Measurements from ENCODE around the gene SEC16B.

The SEC16B gene

DNA sequence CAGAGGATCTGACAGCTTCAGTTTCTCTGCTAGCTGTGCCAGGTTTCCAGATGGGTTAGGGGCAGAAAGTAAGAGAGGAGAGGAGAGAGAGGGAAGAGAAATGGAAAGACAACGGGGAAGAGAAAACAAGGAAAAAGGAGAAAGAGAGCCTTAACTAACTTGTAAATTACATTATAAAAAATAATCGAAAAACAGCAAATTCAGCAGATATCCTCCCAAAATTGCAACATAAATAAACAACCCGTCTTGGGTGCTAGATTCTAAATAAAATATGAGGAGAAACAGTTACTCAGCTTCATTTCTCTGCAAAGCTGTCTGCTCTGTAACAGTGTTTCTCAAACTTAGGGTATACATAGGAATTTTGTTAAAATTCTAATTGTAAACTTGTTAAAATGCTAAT lies 29.2 kb downstream of the SEC16B start:
- ATAC-seq, result no peak
- TF ChIP-seq ZC3H10 (CRISPR knock-in tag; IDR thresholded peaks at IDR 0.05) (no peak), TOX (CRISPR knock-in tag; IDR thresholded peaks at IDR 0.05; ENCODE audit: borderline replicate concordance) (no peak)

DNA sequence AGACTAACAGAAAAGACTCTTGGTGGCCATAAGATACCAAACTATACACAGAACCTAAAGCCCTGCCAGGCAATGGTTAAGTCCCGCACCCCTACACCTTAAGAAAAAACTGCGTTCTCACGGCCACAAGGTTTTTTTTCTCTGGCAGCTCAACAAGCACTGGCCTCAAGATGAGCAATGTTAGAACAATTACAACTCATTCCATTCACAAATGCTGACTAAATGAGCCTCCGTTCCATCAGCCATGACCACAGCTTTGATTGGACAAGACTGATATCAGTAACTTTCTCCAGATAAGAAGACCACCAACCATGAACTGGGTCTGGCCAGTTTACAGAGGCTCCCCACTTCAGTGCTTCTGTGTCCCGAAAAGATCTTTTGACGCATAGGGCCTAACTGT lies 31.9 kb downstream of the SEC16B start:
- TF ChIP-seq TCF4 (CRISPR knock-in tag; IDR thresholded peaks at IDR 0.05; ENCODE audit: borderline replicate concordance) (no peak), POU6F1 (CRISPR knock-in tag; IDR thresholded peaks at IDR 0.05; ENCODE audit: borderline replicate concordance, low read depth) (no peak), SNAI2 (CRISPR knock-in tag; IDR thresholded peaks at IDR 0.05) (no peak), CSRNP3 (CRISPR knock-in tag; IDR thresholded peaks at IDR 0.05) (no peak), ZNF565 (CRISPR knock-in tag; conservative IDR thresholded peaks at IDR 0.05; ENCODE audit: low read depth) (no peak), OSR1 (CRISPR knock-in tag; IDR thresholded peaks at IDR 0.05) (no peak), CSDC2 (CRISPR knock-in tag; IDR thresholded peaks at IDR 0.05) (no peak), GLIS3 (CRISPR knock-in tag; IDR thresholded peaks at IDR 0.05) (no peak), ARNTL (CRISPR knock-in tag; IDR thresholded peaks at IDR 0.05; ENCODE audit: borderline replicate concordance, low read depth) (no peak), TOX (CRISPR knock-in tag; IDR thresholded peaks at IDR 0.05; ENCODE audit: borderline replicate concordance) (no peak), ZFP30 (CRISPR knock-in tag; IDR thresholded peaks at IDR 0.05) (no peak), ISL1 (CRISPR knock-in tag; IDR thresholded peaks at IDR 0.05) (no peak), ZNF8 (CRISPR knock-in tag; IDR thresholded peaks at IDR 0.05) (no peak), ZNF70 (CRISPR knock-in tag; IDR thresholded peaks at IDR 0.05) (no peak), ZFP3 (CRISPR knock-in tag; IDR thresholded peaks at IDR 0.05) (no peak), ZC3H10 (CRISPR knock-in tag; IDR thresholded peaks at IDR 0.05) (no peak), CREB5 (CRISPR knock-in tag; IDR thresholded peaks at IDR 0.05; ENCODE audit: low read depth) (no peak), ESRRG (CRISPR knock-in tag; IDR thresholded peaks at IDR 0.05) (no peak)
- TF ChIP-seq, protein P1, sequence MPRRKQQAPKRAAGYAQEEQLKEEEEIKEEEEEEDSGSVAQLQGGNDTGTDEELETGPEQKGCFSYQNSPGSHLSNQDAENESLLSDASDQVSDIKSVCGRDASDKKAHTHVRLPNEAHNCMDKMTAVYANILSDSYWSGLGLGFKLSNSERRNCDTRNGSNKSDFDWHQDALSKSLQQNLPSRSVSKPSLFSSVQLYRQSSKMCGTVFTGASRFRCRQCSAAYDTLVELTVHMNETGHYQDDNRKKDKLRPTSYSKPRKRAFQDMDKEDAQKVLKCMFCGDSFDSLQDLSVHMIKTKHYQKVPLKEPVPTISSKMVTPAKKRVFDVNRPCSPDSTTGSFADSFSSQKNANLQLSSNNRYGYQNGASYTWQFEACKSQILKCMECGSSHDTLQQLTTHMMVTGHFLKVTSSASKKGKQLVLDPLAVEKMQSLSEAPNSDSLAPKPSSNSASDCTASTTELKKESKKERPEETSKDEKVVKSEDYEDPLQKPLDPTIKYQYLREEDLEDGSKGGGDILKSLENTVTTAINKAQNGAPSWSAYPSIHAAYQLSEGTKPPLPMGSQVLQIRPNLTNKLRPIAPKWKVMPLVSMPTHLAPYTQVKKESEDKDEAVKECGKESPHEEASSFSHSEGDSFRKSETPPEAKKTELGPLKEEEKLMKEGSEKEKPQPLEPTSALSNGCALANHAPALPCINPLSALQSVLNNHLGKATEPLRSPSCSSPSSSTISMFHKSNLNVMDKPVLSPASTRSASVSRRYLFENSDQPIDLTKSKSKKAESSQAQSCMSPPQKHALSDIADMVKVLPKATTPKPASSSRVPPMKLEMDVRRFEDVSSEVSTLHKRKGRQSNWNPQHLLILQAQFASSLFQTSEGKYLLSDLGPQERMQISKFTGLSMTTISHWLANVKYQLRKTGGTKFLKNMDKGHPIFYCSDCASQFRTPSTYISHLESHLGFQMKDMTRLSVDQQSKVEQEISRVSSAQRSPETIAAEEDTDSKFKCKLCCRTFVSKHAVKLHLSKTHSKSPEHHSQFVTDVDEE (CRISPR knock-in tag; IDR thresholded peaks at IDR 0.05), result no peak
- TF ChIP-seq, protein P2, sequence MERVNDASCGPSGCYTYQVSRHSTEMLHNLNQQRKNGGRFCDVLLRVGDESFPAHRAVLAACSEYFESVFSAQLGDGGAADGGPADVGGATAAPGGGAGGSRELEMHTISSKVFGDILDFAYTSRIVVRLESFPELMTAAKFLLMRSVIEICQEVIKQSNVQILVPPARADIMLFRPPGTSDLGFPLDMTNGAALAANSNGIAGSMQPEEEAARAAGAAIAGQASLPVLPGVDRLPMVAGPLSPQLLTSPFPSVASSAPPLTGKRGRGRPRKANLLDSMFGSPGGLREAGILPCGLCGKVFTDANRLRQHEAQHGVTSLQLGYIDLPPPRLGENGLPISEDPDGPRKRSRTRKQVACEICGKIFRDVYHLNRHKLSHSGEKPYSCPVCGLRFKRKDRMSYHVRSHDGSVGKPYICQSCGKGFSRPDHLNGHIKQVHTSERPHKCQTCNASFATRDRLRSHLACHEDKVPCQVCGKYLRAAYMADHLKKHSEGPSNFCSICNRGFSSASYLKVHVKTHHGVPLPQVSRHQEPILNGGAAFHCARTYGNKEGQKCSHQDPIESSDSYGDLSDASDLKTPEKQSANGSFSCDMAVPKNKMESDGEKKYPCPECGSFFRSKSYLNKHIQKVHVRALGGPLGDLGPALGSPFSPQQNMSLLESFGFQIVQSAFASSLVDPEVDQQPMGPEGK (CRISPR knock-in tag; IDR thresholded peaks at IDR 0.05; ENCODE audit: borderline replicate concordance), result no peak
- ATAC-seq, result no peak

- no peak for ATAC-seq
- TF ChIP-seq TOX (CRISPR knock-in tag; IDR thresholded peaks at IDR 0.05; ENCODE audit: borderline replicate concordance), result no peak
- no peak for TF ChIP-seq GLIS3 (CRISPR knock-in tag; IDR thresholded peaks at IDR 0.05)
- TF ChIP-seq ZNF70 (CRISPR knock-in tag; IDR thresholded peaks at IDR 0.05), result no peak
- TF ChIP-seq ZC3H10 (CRISPR knock-in tag; IDR thresholded peaks at IDR 0.05), result no peak
- no peak for TF ChIP-seq CSDC2 (CRISPR knock-in tag; IDR thresholded peaks at IDR 0.05)
- TF ChIP-seq, protein P1 (CRISPR knock-in tag; IDR thresholded peaks at IDR 0.05), result no peak
- TF ChIP-seq ZNF8 (CRISPR knock-in tag; IDR thresholded peaks at IDR 0.05), result no peak
- no peak for TF ChIP-seq ZFP3 (CRISPR knock-in tag; IDR thresholded peaks at IDR 0.05)
- no peak for TF ChIP-seq POU6F1 (CRISPR knock-in tag; IDR thresholded peaks at IDR 0.05; ENCODE audit: borderline replicate concordance, low read depth)
- TF ChIP-seq ESRRG (CRISPR knock-in tag; IDR thresholded peaks at IDR 0.05), result no peak
- no peak for TF ChIP-seq ZFP30 (CRISPR knock-in tag; IDR thresholded peaks at IDR 0.05)
- no peak for TF ChIP-seq TCF4 (CRISPR knock-in tag; IDR thresholded peaks at IDR 0.05; ENCODE audit: borderline replicate concordance)
- no peak for TF ChIP-seq OSR1 (CRISPR knock-in tag; IDR thresholded peaks at IDR 0.05)
- no peak for TF ChIP-seq ISL1 (CRISPR knock-in tag; IDR thresholded peaks at IDR 0.05)
- TF ChIP-seq ARNTL (CRISPR knock-in tag; IDR thresholded peaks at IDR 0.05; ENCODE audit: borderline replicate concordance, low read depth), result no peak
- TF ChIP-seq ZNF565 (CRISPR knock-in tag; conservative IDR thresholded peaks at IDR 0.05; ENCODE audit: low read depth), result no peak
- no peak for TF ChIP-seq BACH2 (CRISPR knock-in tag; IDR thresholded peaks at IDR 0.05; ENCODE audit: borderline replicate concordance)
These were observed 32.6 kb downstream of the SEC16B start for GRCh38 chr1:177937174-177937770.
